Renal pelvis (tissue), 12 donors: Measurements from ENCODE around the gene TAF11L2. TPM values are rescaled to one million over a fixed set of nuclear protein-coding genes. Genes with fewer than 3 reads are reported as not detected.
"Not testable (repeated sequence)": the region's sequence is repeated elsewhere in the genome, so short reads cannot be mapped to it uniquely, and the experiment has no call there.

Experiments used
- DNase-seq: peaks from one replicate; pipeline ENCODE4 v3.0.0-alpha.2; 2013
- long read RNA-seq, 16 experiments: transcript quantifications; one replicate each; lab custom pipeline, GENCODE V29; 2026
- polyA plus RNA-seq, 3 donors: library from polyadenylated mRNA; unstranded; fragments of 120-200 nt; gene quantifications; one replicate each; pipeline ENCODE4 v1.2.1, GENCODE V29; 2013; ENCODE audit not compliant: insufficient read length in 3 of 3

Gene TAF11L2
- not detected for polyA plus RNA-seq
- long read RNA-seq, donor 1, result 0 reads
- long read RNA-seq, donor 2, result 0 reads
- long read RNA-seq, donor 3, result 0 reads
- long read RNA-seq, donor 4, result 0 reads
- long read RNA-seq, donor 5, result 0 reads
- long read RNA-seq, donor 6, result 0 reads
- long read RNA-seq, donor 7, result 0 reads
- long read RNA-seq, donor 8, result 0 reads
- long read RNA-seq, donor 9, result 0 reads
- long read RNA-seq, donor 10, result 0 reads
- long read RNA-seq, donor 11, result 0 reads
- long read RNA-seq, donor 12, result 0 reads
- long read RNA-seq, donor 13, result 0 reads
- long read RNA-seq, donor 14, result 0 reads
- long read RNA-seq, donor 15, result 0 reads
- long read RNA-seq, donor 16, result 0 reads

- DNase-seq, result not testable (repeated sequence)
These were observed at the start of gene TAF11L2 for GRCh38 chr5:17497931-17498330. Gene TAF11L2 (plus strand): TSS chr5:17498231.

GRCh38 chr5:17448877-17449276, 49.2 kb upstream of the TAF11L2 start:
- DNase-seq, result no peak

GRCh38 chr5:17452936-17453335, 45.1 kb upstream of the TAF11L2 start:
- DNase-seq, result no peak

GRCh38 chr5:17455942-17456341, 42.1 kb upstream of the TAF11L2 start:
- DNase-seq, result no peak

- DNase-seq, result no peak
These were observed 36.2 kb upstream of the TAF11L2 start for GRCh38 chr5:17461793-17462192.

- DNase-seq, result no peak
These were observed 34.4 kb upstream of the TAF11L2 start for GRCh38 chr5:17463653-17464052.

GRCh38 chr5:17470064-17470463, 28.0 kb upstream of the TAF11L2 start:
- no peak for DNase-seq

- DNase-seq, result not testable (repeated sequence)
These were observed 23.0 kb upstream of the TAF11L2 start for GRCh38 chr5:17475064-17475463.

- DNase-seq, result no peak
These were observed 21.0 kb upstream of the TAF11L2 start for GRCh38 chr5:17477043-17477442.

GRCh38 chr5:17477573-17478265, 20.3 kb upstream of the TAF11L2 start:
- DNase-seq, result peak; percentile 27

- DNase-seq, result no peak
These were observed 16.7 kb upstream of the TAF11L2 start for GRCh38 chr5:17481378-17481777.

GRCh38 chr5:17482790-17483189, 15.2 kb upstream of the TAF11L2 start:
- no peak for DNase-seq

- DNase-seq, result not testable (repeated sequence)
These were observed 11.4 kb upstream of the TAF11L2 start for GRCh38 chr5:17486464-17487173.

- no peak for DNase-seq
These were observed 10.9 kb upstream of the TAF11L2 start for GRCh38 chr5:17487174-17487512.

GRCh38 chr5:17491257-17491656, 6.8 kb upstream of the TAF11L2 start:
- not testable (repeated sequence) for DNase-seq

- no peak for DNase-seq
These were observed 5.3 kb upstream of the TAF11L2 start for GRCh38 chr5:17492770-17493169.

- no peak for DNase-seq
These were observed 585 bp upstream of the TAF11L2 start for GRCh38 chr5:17497446-17497845.

GRCh38 chr5:17511775-17512325, 13.8 kb downstream of the TAF11L2 start:
- no peak for DNase-seq

- not testable (repeated sequence) for DNase-seq
These were observed 19.5 kb downstream of the TAF11L2 start for GRCh38 chr5:17517526-17517925.

GRCh38 chr5:17518067-17518466, 20.0 kb downstream of the TAF11L2 start, which contains the start of gene TAF11L3:
Gene TAF11L3 (plus strand): TSS chr5:17518367.
- not testable (repeated sequence) for DNase-seq

GRCh38 chr5:17519508-17519907, 21.5 kb downstream of the TAF11L2 start:
- not testable (repeated sequence) for DNase-seq

- not testable (repeated sequence) for DNase-seq
These were observed 23.5 kb downstream of the TAF11L2 start, which contains the start of gene TAF11L4 for GRCh38 chr5:17521501-17521900. Gene TAF11L4 (plus strand): TSS chr5:17521801.
